Fibroblast of villous mesenchyme (primary cell): ENCODE results near the gene HAS3. TPM values are rescaled to one million over a fixed set of nuclear protein-coding genes. Genes with fewer than 3 reads are reported as not detected.

ENCODE experiments used
- DNase-seq: peaks from one replicate; pipeline ENCODE4 v3.0.0-alpha.2; 2010; ENCODE audit warnings: low read depth
- H3K4me3 ChIP-seq: 2 replicates; pipeline ENCODE4 v1.5.1; 2011; ENCODE audit warnings: low read depth, mild to moderate bottlenecking, low read length
- total RNA-seq: library from RNA; depleted of rRNA; stranded (reverse); fragments of >200 nt; gene quantifications from 2 replicates; pipeline ENCODE4 v1.2.3, GENCODE V29; 2012
- TF ChIP-seq, protein P1 (sequence below): IDR thresholded peaks from 2 replicates; pipeline ENCODE4 v1.5.1; 2012; ENCODE audit warnings: low read depth, mild to moderate bottlenecking, low read length; ENCODE audit not compliant: insufficient read depth

Gene HAS3
- total RNA-seq, 1 donor = 0.43 TPM

DNA sequence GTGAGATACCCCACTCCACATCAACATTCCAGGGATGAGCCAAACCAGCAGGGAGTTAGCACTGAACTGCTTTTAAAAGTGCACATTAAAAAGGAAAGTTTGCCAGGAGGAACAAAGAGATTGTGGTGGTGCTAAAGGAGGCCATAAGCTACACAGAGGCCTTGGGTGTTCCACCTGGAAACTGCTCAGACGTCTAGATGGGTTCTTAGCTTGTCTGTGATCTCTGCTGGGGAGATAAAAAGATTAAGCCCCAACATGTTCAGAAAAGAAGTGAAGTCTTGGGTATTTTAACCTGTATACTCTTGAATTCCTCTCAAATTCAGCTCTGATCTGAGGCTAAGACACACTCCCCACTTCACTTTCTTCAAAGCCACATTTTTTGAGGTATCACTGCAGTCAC is 10.4 kb downstream of the HAS3 start:
- no peak overlapping the region for H3K4me3 ChIP-seq
- TF ChIP-seq, protein P1, sequence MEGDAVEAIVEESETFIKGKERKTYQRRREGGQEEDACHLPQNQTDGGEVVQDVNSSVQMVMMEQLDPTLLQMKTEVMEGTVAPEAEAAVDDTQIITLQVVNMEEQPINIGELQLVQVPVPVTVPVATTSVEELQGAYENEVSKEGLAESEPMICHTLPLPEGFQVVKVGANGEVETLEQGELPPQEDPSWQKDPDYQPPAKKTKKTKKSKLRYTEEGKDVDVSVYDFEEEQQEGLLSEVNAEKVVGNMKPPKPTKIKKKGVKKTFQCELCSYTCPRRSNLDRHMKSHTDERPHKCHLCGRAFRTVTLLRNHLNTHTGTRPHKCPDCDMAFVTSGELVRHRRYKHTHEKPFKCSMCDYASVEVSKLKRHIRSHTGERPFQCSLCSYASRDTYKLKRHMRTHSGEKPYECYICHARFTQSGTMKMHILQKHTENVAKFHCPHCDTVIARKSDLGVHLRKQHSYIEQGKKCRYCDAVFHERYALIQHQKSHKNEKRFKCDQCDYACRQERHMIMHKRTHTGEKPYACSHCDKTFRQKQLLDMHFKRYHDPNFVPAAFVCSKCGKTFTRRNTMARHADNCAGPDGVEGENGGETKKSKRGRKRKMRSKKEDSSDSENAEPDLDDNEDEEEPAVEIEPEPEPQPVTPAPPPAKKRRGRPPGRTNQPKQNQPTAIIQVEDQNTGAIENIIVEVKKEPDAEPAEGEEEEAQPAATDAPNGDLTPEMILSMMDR = no peak
- no peak for DNase-seq

DNA sequence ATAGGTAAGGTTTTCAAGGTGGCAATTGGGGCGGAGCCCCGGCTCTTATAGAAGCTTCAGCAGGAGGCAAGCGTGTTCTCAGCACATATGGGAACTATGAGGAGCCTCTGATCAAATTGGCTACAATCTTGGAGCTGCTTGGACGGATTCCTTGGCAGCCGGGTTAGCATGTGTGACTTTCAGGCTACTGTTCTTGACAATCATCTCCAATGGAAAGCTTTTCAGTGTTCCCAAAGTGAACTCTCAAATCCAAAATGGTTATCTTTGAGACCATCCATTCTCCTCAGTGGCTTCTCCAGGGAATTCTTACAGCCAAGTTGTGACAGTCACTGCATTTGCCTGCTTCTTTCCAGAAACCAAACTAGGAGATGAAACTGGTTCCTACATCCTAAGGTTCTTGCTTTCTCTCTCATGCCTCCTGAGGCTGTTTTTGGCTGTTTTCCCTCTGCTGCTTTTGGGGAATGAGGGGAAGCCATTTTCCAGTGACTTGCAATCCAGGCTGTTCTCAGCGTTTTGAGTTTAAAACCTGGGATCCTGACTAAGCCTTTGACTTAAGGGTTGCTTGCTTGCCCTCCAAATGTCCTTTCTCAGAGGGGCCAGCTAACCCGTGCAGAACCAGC is 10.9 kb downstream of the HAS3 start:
- H3K4me3 ChIP-seq = no peak overlapping the region
- no peak for DNase-seq
- TF ChIP-seq, protein P1 = no peak

DNA sequence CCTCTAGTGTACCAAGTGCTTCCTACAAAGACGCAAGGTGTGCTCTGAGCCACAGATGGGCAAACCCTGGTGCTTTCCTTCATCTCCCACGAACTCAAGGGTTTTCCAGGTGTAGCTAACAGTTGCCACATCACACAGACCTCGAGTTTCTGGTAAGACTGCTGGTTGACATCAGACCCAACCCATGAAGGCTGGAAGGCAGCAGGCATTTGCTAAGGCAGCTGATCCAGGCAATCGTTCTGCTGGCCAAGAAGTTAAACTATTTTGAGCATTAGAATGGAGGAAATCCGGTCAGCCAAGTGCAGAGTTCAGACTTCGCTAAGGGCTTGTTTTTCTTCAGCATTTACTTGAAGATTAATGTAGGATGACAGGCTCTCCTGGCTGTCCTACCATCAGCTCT is 11.5 kb downstream of the HAS3 start:
- DNase-seq = no peak
- H3K4me3 ChIP-seq = no peak overlapping the region
- TF ChIP-seq, protein P1 = no peak

DNA sequence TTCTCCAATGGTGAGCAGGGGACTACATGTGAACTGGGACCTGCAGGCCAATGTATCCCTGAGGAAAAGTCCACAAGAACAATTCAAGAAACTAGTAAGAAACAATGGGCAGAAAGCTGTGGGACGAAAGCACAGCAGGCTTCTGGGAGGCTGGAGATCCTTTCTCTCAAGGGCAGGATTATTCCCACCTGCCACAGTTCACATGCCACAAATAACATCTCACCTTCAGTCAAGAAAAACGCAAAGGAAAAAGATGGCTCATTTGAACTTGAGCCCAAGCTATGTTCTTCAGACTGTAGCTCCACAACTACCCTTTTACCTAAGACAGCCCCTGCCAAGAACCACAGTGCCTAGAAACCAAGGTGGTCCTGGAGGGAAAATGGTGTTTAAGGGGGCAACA is 13.0 kb downstream of the HAS3 start:
- TF ChIP-seq, protein P1 = no peak
- DNase-seq = no peak
- H3K4me3 ChIP-seq = no peak overlapping the region

DNA sequence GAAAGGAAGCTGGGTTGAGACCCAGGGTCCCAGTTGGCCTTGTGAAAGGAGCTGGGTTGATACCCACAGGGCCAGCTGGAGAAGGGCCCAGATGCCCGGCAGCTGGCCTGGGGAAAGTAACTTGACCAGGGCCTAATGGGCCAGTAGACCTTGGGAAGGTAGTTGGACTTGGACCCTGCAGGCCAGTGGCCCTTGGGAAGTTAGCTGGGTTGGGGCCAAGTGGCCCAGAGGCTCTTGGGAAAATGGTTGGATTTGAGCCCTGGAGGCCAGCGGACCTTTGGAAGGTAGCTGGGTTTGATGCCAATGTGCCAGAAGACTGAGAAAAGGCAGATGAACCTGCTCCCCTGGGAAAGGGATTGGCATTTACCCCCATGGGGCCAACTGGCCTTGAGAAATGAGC is 13.5 kb downstream of the HAS3 start:
- TF ChIP-seq, protein P1 = no peak
- no peak for DNase-seq
- no peak overlapping the region for H3K4me3 ChIP-seq

DNA sequence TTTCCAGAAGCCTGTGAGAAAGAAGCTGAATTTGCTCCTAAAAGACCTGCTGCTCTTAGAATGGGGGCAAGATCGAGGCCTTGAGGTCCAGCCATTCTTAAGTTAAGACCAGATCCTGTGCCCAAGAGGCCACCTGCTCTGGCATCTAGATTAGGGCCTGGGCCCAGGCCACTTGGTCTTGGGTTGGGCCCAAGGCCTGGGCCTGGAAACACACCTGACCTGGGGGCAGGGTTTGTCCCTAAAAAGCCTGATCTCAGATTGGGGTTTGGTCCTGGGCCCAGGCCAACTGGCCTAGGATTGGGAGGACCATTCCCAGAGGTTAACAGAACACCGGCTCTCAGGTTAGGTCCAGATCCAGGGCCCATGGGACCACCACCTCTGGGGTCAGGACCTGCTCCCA is 14.1 kb downstream of the HAS3 start:
- no peak for DNase-seq
- no peak overlapping the region for H3K4me3 ChIP-seq
- TF ChIP-seq, protein P1 = no peak

DNA sequence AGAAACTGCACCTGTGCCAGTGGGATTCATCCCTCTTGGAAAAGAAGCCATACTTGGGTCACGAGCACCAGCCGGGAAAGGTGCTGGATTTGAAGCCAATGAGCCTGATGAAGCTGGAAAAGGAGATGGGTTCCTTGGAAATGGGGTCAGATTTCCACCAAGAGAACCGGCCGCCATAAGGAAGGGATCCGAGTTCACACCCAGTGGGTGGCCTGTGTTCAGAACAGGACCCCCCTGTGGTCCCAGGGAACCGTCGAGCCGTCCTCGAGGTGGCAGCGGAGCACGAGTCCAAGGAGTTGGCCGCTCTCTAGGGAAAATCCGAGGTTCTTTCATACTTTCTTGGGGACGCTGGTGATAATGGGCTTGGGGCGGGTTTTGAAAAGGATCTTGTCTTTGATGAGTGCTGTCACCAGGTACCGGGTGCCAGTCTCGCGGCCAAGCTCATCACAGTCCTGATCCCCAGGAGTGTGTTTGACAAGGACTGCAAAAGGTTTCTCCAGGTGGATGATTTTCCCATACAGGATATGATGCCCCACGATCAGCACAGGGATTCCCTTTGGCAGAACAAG is 14.7 kb downstream of the HAS3 start:
- DNase-seq = no peak
- TF ChIP-seq, protein P1 = no peak
- H3K4me3 ChIP-seq = no peak overlapping the region
